ENCODE data around the gene FSTL4.

DNA sequence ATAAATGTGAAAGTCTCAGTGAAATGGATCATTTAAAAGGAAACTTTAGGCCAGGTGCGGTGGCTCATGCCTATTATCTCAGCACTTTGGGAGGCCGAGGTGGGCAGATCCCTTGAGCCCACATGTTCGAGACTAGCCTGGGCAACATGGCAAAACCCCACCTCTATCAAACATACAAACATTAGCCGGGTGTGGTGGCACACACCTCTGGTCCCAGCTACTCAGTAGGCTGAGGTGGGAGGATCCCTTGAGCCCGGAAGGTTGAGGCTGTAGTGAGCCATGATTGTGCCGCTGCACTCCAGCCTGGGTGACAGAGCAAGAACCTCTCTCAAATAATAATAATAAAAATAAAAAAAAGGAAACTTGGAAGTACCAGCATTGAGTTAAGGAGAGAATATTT is 384.4 kb downstream of the FSTL4 start:
- TF ChIP-seq, protein P1, sequence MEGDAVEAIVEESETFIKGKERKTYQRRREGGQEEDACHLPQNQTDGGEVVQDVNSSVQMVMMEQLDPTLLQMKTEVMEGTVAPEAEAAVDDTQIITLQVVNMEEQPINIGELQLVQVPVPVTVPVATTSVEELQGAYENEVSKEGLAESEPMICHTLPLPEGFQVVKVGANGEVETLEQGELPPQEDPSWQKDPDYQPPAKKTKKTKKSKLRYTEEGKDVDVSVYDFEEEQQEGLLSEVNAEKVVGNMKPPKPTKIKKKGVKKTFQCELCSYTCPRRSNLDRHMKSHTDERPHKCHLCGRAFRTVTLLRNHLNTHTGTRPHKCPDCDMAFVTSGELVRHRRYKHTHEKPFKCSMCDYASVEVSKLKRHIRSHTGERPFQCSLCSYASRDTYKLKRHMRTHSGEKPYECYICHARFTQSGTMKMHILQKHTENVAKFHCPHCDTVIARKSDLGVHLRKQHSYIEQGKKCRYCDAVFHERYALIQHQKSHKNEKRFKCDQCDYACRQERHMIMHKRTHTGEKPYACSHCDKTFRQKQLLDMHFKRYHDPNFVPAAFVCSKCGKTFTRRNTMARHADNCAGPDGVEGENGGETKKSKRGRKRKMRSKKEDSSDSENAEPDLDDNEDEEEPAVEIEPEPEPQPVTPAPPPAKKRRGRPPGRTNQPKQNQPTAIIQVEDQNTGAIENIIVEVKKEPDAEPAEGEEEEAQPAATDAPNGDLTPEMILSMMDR (IDR thresholded peaks at IDR 0.05; ENCODE audit: borderline replicate concordance, extremely low read depth, low read length, poor library complexity, severe bottlenecking) = no peak
- TF ChIP-seq EZH2 (IDR thresholded peaks at IDR 0.05; ENCODE audit: borderline replicate concordance, low read depth, low read length, severe bottlenecking) = no peak
